ENCODE measurements around the gene IQGAP2. TPM values are rescaled to one million over a fixed set of nuclear protein-coding genes. Genes with fewer than 3 reads are reported as not detected.

Gene IQGAP2
- total RNA-seq, 1 donor: 0.36 TPM

DNA sequence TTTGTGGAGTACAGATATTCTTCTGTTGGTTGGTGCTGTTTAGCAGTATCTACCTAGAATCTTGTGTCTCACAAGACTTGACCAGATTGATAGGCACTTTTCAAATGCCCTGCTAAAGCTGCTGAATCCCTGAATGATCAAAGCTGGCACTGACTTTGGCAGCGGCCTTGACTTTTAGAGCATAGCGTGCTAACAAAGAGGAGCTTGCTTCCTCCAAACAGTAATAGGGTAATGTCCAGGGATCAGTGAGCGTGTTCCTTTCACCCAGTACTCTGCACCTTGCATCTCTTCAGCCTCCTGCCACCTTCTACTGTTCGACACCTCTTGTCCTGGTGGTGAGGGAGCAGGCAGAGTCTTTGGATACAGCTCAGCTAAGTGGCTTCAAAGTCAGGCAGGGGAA lies 100.8 kb downstream of the IQGAP2 start:
- DNase-seq (ENCODE audit: insufficient read length, low spot score, missing footprints): no peak
- no peak for TF ChIP-seq CTCF (IDR thresholded peaks at IDR 0.05; ENCODE audit: extremely low read depth, low read depth, low read length)
- Histone ChIP-seq H3K9me3 (ENCODE audit: low read depth, low read length) (no peaks in the 10 kb centered on the region), H3K36me3 (ENCODE audit: insufficient read depth, low read length) (no peaks in the 10 kb centered on the region), H3K79me2 (ENCODE audit: insufficient read depth, low read length) (no peaks in the 10 kb centered on the region), H3K4me2 (ENCODE audit: insufficient read depth, low read length) (no peak overlapping the region), H3K4me1 (ENCODE audit: insufficient read depth, low read length) (no peaks in the 10 kb centered on the region), H3K27ac (ENCODE audit: low read depth, low read length) (no peak overlapping the region), H3K27me3 (ENCODE audit: insufficient read depth, low read length) (no peaks in the 10 kb centered on the region), H3K4me3 (ENCODE audit: insufficient read depth, low read length) (no peak overlapping the region), H2AFZ (ENCODE audit: low read length) (no peak overlapping the region), H4K20me1 (ENCODE audit: insufficient read depth, low read length) (no peaks in the 10 kb centered on the region)

- no peak overlapping the region for H2AFZ ChIP-seq (ENCODE audit: low read length)
- H3K4me3 ChIP-seq (ENCODE audit: insufficient read depth, low read length): no peak overlapping the region
- H3K27me3 ChIP-seq (ENCODE audit: insufficient read depth, low read length): no peaks in the 10 kb centered on the region
- H3K4me2 ChIP-seq (ENCODE audit: insufficient read depth, low read length): no peak overlapping the region
- no peak for TF ChIP-seq CTCF (IDR thresholded peaks at IDR 0.05; ENCODE audit: extremely low read depth, low read depth, low read length)
- no peaks in the 10 kb centered on the region for H3K9me3 ChIP-seq (ENCODE audit: low read depth, low read length)
- no peaks in the 10 kb centered on the region for H3K79me2 ChIP-seq (ENCODE audit: insufficient read depth, low read length)
- no peaks in the 10 kb centered on the region for H3K4me1 ChIP-seq (ENCODE audit: insufficient read depth, low read length)
- no peaks in the 10 kb centered on the region for H4K20me1 ChIP-seq (ENCODE audit: insufficient read depth, low read length)
- no peaks in the 10 kb centered on the region for H3K36me3 ChIP-seq (ENCODE audit: insufficient read depth, low read length)
- H3K27ac ChIP-seq (ENCODE audit: low read depth, low read length): no peak overlapping the region
- no peak for DNase-seq (ENCODE audit: insufficient read length, low spot score, missing footprints)
These were observed 101.9 kb downstream of the IQGAP2 start for GRCh38 chr5:76504901-76505564.

DNA sequence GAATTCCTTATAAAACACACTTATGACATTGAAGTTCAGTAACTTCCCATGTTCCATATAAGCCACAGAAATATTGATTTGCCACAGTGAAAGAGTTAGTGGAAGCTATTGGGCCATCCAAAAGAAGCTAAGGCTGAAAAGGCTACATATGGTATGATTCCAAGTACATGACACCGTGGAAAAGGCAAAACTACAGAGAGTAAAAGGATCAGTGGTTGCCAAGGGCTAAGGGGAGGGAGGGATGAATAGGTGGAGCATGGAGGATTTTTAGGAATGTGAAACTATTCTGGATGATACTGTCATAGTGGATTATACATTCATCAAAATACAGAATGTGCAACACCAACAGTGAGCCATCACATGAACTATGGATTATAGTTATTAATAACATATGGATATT lies 110.4 kb downstream of the IQGAP2 start:
- no peak for DNase-seq (ENCODE audit: insufficient read length, low spot score, missing footprints)
- TF ChIP-seq CTCF (IDR thresholded peaks at IDR 0.05; ENCODE audit: extremely low read depth, low read depth, low read length): no peak
- Histone ChIP-seq H3K36me3 (ENCODE audit: insufficient read depth, low read length) (no peaks in the 10 kb centered on the region), H3K27me3 (ENCODE audit: insufficient read depth, low read length) (peaks cover 3% of the 10 kb centered on the region), H4K20me1 (ENCODE audit: insufficient read depth, low read length) (no peaks in the 10 kb centered on the region), H3K9me3 (ENCODE audit: low read depth, low read length) (no peaks in the 10 kb centered on the region), H2AFZ (ENCODE audit: low read length) (no peak overlapping the region), H3K4me2 (ENCODE audit: insufficient read depth, low read length) (no peak overlapping the region), H3K4me3 (ENCODE audit: insufficient read depth, low read length) (no peak overlapping the region), H3K4me1 (ENCODE audit: insufficient read depth, low read length) (no peaks in the 10 kb centered on the region), H3K27ac (ENCODE audit: low read depth, low read length) (no peak overlapping the region), H3K79me2 (ENCODE audit: insufficient read depth, low read length) (no peaks in the 10 kb centered on the region)

DNA sequence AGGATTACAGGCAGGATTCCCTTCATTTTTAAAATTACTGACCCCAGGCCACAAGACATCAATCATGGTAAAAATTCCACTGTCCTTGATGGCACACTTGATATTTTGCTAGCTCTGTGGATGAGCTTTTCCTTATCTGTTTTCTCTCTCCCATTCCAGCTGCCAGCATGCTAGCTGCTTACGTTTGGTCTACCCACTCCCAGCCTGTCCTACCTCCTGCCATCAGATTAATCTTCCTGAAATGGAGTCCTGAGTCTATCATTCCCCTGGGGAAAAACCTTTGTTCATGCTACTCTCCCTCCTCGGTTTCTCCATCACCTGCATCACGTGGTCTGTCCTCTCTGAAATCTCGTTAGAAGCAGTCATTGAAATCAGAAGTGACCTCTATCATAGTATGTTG lies 111.2 kb downstream of the IQGAP2 start:
- no peaks in the 10 kb centered on the region for H3K4me1 ChIP-seq (ENCODE audit: insufficient read depth, low read length)
- H4K20me1 ChIP-seq (ENCODE audit: insufficient read depth, low read length): no peaks in the 10 kb centered on the region
- H3K27me3 ChIP-seq (ENCODE audit: insufficient read depth, low read length): peaks cover 3% of the 10 kb centered on the region
- no peak for DNase-seq (ENCODE audit: insufficient read length, low spot score, missing footprints)
- no peak overlapping the region for H2AFZ ChIP-seq (ENCODE audit: low read length)
- H3K36me3 ChIP-seq (ENCODE audit: insufficient read depth, low read length): no peaks in the 10 kb centered on the region
- H3K4me3 ChIP-seq (ENCODE audit: insufficient read depth, low read length): no peak overlapping the region
- H3K79me2 ChIP-seq (ENCODE audit: insufficient read depth, low read length): no peaks in the 10 kb centered on the region
- H3K27ac ChIP-seq (ENCODE audit: low read depth, low read length): no peak overlapping the region
- no peaks in the 10 kb centered on the region for H3K9me3 ChIP-seq (ENCODE audit: low read depth, low read length)
- no peak for TF ChIP-seq CTCF (IDR thresholded peaks at IDR 0.05; ENCODE audit: extremely low read depth, low read depth, low read length)
- H3K4me2 ChIP-seq (ENCODE audit: insufficient read depth, low read length): no peak overlapping the region

All from osteoblast (primary cell).